Pancreas (tissue), 10 donors: Measurements from ENCODE around the gene MCEMP1. TPM values are rescaled to one million over a fixed set of nuclear protein-coding genes. Genes with fewer than 3 reads are reported as not detected.

Experiments used
- ATAC-seq, 4 donors: fragments of 200-7000 bp; cut with Tn5 transposase; one replicate each; pipeline versions ENCODE4 v1.8.0 to v1.9.1; 2020; ENCODE audit warnings: mild to moderate bottlenecking in 4 of 4, moderate library complexity in 4 of 4
- DNase-seq, 6 donors: peaks; one replicate each; pipeline ENCODE4 v3.0.0-alpha.2; 2020
- FAIRE-seq: peaks from 2 replicates; lab custom pipeline; 2012; peaks lifted over from hg19 to GRCh38; lab: Jason Lieb, UNC
- H3K27ac ChIP-seq, 4 donors: fragments of 200-600 bp; sonication (generic); 1 replicate in 3 of 4; 2 replicates in 1 of 4; pipeline versions ENCODE4 v1.5.0 to v1.8.0; 2020
- H3K27me3 ChIP-seq, 4 donors: fragments of 200-600 bp; one replicate each; pipeline ENCODE4 v1.8.0; 2021
- H3K36me3 ChIP-seq, 3 donors: fragments of 200-600 bp; sonication (generic) in 1 of 3; one replicate each; pipeline versions ENCODE4 v1.5.0 to v1.8.0; 2020 to 2021
- H3K4me1 ChIP-seq, 3 donors: fragments of 200-600 bp; one replicate each; pipeline ENCODE4 v1.8.0; 2021
- H3K4me3 ChIP-seq, 4 donors: fragments of 200-600 bp; sonication (generic) in 2 of 4; one replicate each; pipeline versions ENCODE4 v1.5.0 to v1.8.0; 2020 to 2021
- H3K9me3 ChIP-seq, 4 donors: fragments of 200-600 bp; one replicate each; pipeline ENCODE4 v1.8.0; 2021
- WGBS, 2 donors: extraction: QIAGEN DNeasy Blood & Tissue Kit; methylation state at CpG; one replicate each; pipeline ENCODE4 v1.1.7; 2013; 5-methylcytosine and 5-hydroxymethylcytosine counted together
- intact Hi-C, 3 donors: fragments of 100-400 bp; cut with DNase I; formaldehyde crosslinking; loops; one replicate each; pipeline versions ENCODE4 v1.11.1 to v1.14.2; 2022
- polyA plus RNA-seq, 2 donors: library from polyadenylated mRNA; stranded (reverse); fragments of 200-250 nt; gene quantifications; one replicate each; pipeline ENCODE4 v1.2.3, GENCODE V29; 2013
- total RNA-seq, 6 donors: library from RNA; stranded (reverse); fragmentation: NEBNext Ultra II Directional in 4 of 6; extraction: Animal tissue kit (Norgen Biotek cat#: 25700) in 4 of 6; gene quantifications; one replicate each; pipeline versions ENCODE4 v1.2.1 to v1.2.4, GENCODE V29; 2021 to 2023
- TF ChIP-seq, protein P1 (sequence below), 4 donors: fragments of 200-600 bp; sonication (generic) in 3 of 4; IDR thresholded peaks; one replicate each; pipeline versions ENCODE4 v1.5.0 to v1.8.0; 2021; ENCODE audit warnings: antibody characterized with exemption in 4 of 4
- donor health status: healthy with polysubstance abuse.
- donor health status: DM: no; HTN: no; CAD: no; lungs with moderate emphysema.
- donor health status: DM: no; HTN: no; CAD: no.
- donor health status: control.
- donor health status: control.
- donor health status: Bipolar disorder and iron deficiency.
- donor health status: DM: yes; HTN: yes; CAD: no.
- donor health status: DM: no; HTN: no; CAD: no.
- donor health status: DM: no; HTN: no; CAD: no.
- donor health status: DM: yes; HTN: yes; CAD: no.

Gene MCEMP1
- total and polyA plus RNA-seq, 8 donors = 0.16 to 1.5 (median 0.39) TPM; not detected in 2

DNA sequence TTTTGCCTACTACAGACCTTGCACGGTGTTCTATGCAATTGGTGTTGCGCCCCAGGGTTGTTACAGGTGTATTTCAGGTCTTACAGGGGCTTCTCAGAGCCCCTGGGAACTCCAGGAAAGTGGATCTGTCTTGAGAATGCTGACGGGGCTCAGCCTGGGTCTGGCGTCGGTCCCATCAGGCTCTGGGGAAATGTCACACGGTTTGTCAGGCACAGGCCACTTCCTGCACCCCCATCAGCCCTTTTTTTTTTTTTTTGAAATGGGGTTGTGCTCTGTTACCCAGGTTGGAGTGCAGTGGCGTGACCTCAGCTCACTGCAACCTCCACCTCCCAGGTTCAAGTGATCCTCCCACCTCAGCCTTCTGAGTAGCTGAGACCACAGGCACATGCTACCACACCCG lies 41.8 kb downstream of the MCEMP1 start:
- no peak overlapping the region for H3K4me3 ChIP-seq
- TF ChIP-seq, protein P1, sequence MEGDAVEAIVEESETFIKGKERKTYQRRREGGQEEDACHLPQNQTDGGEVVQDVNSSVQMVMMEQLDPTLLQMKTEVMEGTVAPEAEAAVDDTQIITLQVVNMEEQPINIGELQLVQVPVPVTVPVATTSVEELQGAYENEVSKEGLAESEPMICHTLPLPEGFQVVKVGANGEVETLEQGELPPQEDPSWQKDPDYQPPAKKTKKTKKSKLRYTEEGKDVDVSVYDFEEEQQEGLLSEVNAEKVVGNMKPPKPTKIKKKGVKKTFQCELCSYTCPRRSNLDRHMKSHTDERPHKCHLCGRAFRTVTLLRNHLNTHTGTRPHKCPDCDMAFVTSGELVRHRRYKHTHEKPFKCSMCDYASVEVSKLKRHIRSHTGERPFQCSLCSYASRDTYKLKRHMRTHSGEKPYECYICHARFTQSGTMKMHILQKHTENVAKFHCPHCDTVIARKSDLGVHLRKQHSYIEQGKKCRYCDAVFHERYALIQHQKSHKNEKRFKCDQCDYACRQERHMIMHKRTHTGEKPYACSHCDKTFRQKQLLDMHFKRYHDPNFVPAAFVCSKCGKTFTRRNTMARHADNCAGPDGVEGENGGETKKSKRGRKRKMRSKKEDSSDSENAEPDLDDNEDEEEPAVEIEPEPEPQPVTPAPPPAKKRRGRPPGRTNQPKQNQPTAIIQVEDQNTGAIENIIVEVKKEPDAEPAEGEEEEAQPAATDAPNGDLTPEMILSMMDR (IDR thresholded peaks at IDR 0.05) = no peak
- H3K9me3 ChIP-seq = no peaks in the 10 kb centered on the region
- FAIRE-seq = no peak
- no peak for DNase-seq
- intact Hi-C loops = no loop called here
- no peaks in the 10 kb centered on the region for H3K27me3 ChIP-seq
- H3K27ac ChIP-seq = no peak overlapping the region
- WGBS, 2 donors = 45 to 51% methylated on average over 8 of the region's 8 CpGs
- H3K36me3 ChIP-seq = no peaks in the 10 kb centered on the region
- ATAC-seq = no peak
- H3K4me1 ChIP-seq = no peaks in the 10 kb centered on the region

DNA sequence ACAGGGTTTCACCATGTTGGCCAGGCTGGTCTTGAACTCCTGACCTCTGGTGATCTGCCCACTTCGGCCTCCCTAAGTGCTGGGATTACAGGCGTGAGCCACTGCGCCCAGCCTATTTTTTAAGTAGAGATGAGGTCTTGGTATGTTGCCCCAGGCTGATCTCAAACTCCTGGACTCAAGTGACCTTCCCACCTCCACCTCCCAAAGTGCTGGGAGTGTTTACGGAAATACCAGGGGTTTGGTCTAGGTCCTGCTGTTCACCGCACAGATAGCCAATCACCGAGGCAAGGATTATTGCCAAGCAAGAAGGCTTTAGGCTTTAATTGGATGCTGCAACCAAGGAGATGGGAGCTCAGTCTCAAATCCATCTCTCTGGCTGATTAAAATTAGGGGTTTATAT lies 43.5 kb downstream of the MCEMP1 start:
- intact Hi-C loops = no loop called here
- FAIRE-seq (no peak), DNase-seq (no peak)

DNA sequence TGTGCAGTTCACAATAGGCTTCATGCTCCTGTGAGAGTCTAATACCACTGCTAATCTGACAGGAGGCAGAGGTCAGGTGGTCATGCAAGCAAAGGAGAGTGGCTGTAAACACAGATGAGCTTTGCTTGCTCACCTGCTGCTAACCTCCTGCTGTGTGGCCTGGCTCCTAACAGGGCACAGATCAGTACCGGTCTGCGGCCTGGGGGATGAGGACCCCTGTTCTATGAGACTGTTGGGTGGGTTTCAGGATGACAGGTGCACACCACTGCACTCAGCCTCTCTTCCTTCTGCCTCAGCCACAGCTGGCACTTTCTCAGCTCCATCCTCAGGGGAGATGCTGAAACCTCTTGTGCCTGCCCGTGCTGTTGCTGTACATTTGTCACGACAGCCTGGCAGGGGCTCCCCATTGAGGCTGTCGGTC lies 45.4 kb downstream of the MCEMP1 start:
- Histone ChIP-seq H3K9me3 (no peaks in the 10 kb centered on the region), H3K4me3 (no peak overlapping the region), H3K27me3 (no peaks in the 10 kb centered on the region), H3K27ac (no peak overlapping the region), H3K36me3 (no peaks in the 10 kb centered on the region), H3K4me1 (no peaks in the 10 kb centered on the region)
- TF ChIP-seq, protein P1 (IDR thresholded peaks at IDR 0.05) = no peak
- FAIRE-seq (no peak), DNase-seq (no peak), ATAC-seq (no peak)
- WGBS, 2 donors = 28 to 38% methylated on average over 5 of the region's 5 CpGs
- intact Hi-C loops = no loop called here

More for the DNA sequence above, 43.5 kb downstream of the MCEMP1 start:
- 69 to 76% methylated on average over 6 of the region's 6 CpGs for WGBS, 2 donors
- Histone ChIP-seq H3K9me3 (no peaks in the 10 kb centered on the region), H3K27ac (no peak overlapping the region), H3K27me3 (no peaks in the 10 kb centered on the region), H3K4me1 (no peaks in the 10 kb centered on the region), H3K36me3 (no peaks in the 10 kb centered on the region), H3K4me3 (no peak overlapping the region)
- ATAC-seq = no peak
- TF ChIP-seq, protein P1 (IDR thresholded peaks at IDR 0.05) = no peak

DNA sequence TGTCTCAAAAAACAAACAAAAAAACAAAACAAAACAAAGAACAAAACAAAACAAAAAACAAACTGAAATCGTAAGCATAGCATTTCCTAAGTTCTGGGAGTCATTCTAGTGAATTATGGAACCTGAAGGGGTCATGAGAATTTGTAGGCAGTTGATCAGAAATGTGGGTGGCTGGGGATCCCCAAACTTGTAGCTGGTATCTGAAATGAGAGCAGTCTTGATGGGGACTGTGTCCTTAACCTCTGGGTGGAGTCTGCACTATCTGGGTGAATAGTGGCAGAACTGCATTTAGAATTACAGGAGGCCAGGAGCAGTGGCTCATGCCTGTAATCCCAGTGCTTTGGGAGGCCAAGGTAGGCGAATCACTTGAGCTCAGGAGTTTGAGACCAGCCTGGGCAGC lies 48.9 kb downstream of the MCEMP1 start:
- ATAC-seq = no peak
- no peak for FAIRE-seq
- Histone ChIP-seq H3K27me3 (peaks cover 0 to 18% (median 2%) of the 10 kb centered on the region in 4 donors), H3K27ac (no peak overlapping the region), H3K4me1 (no peaks in the 10 kb centered on the region), H3K36me3 (no peaks in the 10 kb centered on the region), H3K4me3 (no peak overlapping the region), H3K9me3 (no peaks in the 10 kb centered on the region)
- TF ChIP-seq, protein P1 (IDR thresholded peaks at IDR 0.05) = no peak
- no peak for DNase-seq
- intact Hi-C loops = no loop called here
- 44 to 49% methylated on average over 2 of the region's 2 CpGs for WGBS, 2 donors

DNA sequence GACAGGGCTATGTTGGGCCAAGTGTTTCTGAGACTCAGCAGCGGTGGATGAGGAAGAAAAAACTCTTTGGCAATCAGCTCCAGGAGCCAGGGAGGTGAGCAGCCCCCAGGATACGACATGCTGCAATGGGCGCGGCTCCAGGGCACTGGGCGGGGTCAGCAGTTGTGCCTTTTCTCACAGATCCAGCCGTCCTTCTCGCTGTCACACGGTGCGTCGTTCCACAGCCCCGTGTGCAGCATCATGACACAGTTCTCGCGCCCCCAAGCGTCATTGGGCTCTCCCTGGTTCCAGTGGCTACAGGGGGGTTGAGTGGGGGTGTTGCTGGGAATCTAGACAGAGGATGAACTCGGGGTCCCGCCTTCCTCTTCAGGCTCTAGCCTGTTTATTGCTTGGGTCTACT lies 52.3 kb downstream of the MCEMP1 start:
- no peak for FAIRE-seq
- 5 to 10% methylated on average over 16 of the region's 16 CpGs for WGBS, 2 donors
- Histone ChIP-seq H3K4me3 (no peak overlapping the region), H3K27ac (no peak overlapping the region), H3K27me3 (peaks cover 0 to 18% (median 2%) of the 10 kb centered on the region in 4 donors), H3K36me3 (no peaks in the 10 kb centered on the region), H3K4me1 (no peaks in the 10 kb centered on the region), H3K9me3 (no peaks in the 10 kb centered on the region)
- no peak for DNase-seq
- TF ChIP-seq, protein P1 (IDR thresholded peaks at IDR 0.05) = no peak
- intact Hi-C loops = no loop called here
- ATAC-seq = peak in 1 of 4 donors; percentile 36

Other genes with a start within 250 kb of the MCEMP1 start
- 1 to 10 TPM; 1.5 to 3.2 (median 2.2) TPM for gene PEX11G, start 188.1 kb upstream of the MCEMP1 start, total RNA-seq
- 1 to 10 TPM; 5.9 to 6.8 TPM for gene PEX11G, start 188.1 kb upstream of the MCEMP1 start, polyA plus RNA-seq
- gene ZNF358, start 161.0 kb upstream of the MCEMP1 start, total RNA-seq = 10 to 100 TPM; 22.6 to 33.9 (median 23.3) TPM
- gene ZNF358, start 161.0 kb upstream of the MCEMP1 start, polyA plus RNA-seq = 10 to 100 TPM; 35.5 to 68.8 TPM
- gene MCOLN1, start 154.5 kb upstream of the MCEMP1 start, total RNA-seq = 10 to 100 TPM in 2 of 6 donors, 1 to 10 TPM in 4; 6.9 to 16.8 (median 9.3) TPM
- 10 to 100 TPM; 33.5 to 35.4 TPM for gene MCOLN1, start 154.5 kb upstream of the MCEMP1 start, polyA plus RNA-seq
- 10 to 100 TPM; 25.4 to 65.2 (median 32.8) TPM for gene PNPLA6, start 141.4 kb upstream of the MCEMP1 start, total RNA-seq
- gene PNPLA6, start 141.4 kb upstream of the MCEMP1 start, polyA plus RNA-seq = 10 to 100 TPM; 53.7 to 86.2 TPM
- 10 to 100 TPM; 12.1 to 25.5 (median 20.6) TPM for gene CAMSAP3, start 81.2 kb upstream of the MCEMP1 start, total RNA-seq
- 10 to 100 TPM; 52.6 to 64.5 TPM for gene CAMSAP3, start 81.2 kb upstream of the MCEMP1 start, polyA plus RNA-seq
- gene XAB2, start 47.5 kb upstream of the MCEMP1 start, total RNA-seq = 10 to 100 TPM; 16.8 to 27.9 (median 22.5) TPM
- gene XAB2, start 47.5 kb upstream of the MCEMP1 start, polyA plus RNA-seq = 10 to 100 TPM; 63.7 to 71.5 TPM
- gene PET100, start 47.3 kb upstream of the MCEMP1 start, total RNA-seq = 10 to 100 TPM; 31.6 to 56.6 (median 47.3) TPM
- 10 to 100 TPM; 91.0 to 95.6 TPM for gene PET100, start 47.3 kb upstream of the MCEMP1 start, polyA plus RNA-seq
- gene PCP2, start 43.4 kb upstream of the MCEMP1 start, total RNA-seq = 1 to 10 TPM; 1.1 to 3.7 (median 1.8) TPM
- 10 to 100 TPM in 1 of 2 donors, 1 to 10 TPM in 1; 8.8 to 35.6 TPM for gene PCP2, start 43.4 kb upstream of the MCEMP1 start, polyA plus RNA-seq
- 100 to 1,000 TPM in 1 of 6 donors, 10 to 100 TPM in 5; 45.6 to 104 (median 73.4) TPM for gene STXBP2, start 40.0 kb upstream of the MCEMP1 start, total RNA-seq
- gene STXBP2, start 40.0 kb upstream of the MCEMP1 start, polyA plus RNA-seq = 100 to 1,000 TPM; 143 to 216 TPM
- not detected for gene RETN, start 8.0 kb upstream of the MCEMP1 start, total RNA-seq
- 1 to 10 TPM; 2.2 to 5.9 TPM for gene RETN, start 8.0 kb upstream of the MCEMP1 start, polyA plus RNA-seq
- gene TRAPPC5, start 3.7 kb downstream of the MCEMP1 start, total RNA-seq = 10 to 100 TPM; 26.7 to 49.8 (median 38.3) TPM
- gene TRAPPC5, start 3.7 kb downstream of the MCEMP1 start, polyA plus RNA-seq = 10 to 100 TPM; 53.0 to 89.9 TPM
- gene FCER2, start 25.0 kb downstream of the MCEMP1 start, total RNA-seq = under 1 TPM in 2 of 6 donors, not detected in 4; 0.19 to 0.51 TPM
- under 1 TPM in 1 of 2 donors, not detected in 1; 0.08 TPM for gene FCER2, start 25.0 kb downstream of the MCEMP1 start, polyA plus RNA-seq
- gene CLEC4G, start 55.0 kb downstream of the MCEMP1 start, total RNA-seq = 1 to 10 TPM in 1 of 6 donors, under 1 TPM in 2, not detected in 3; 0.16 to 1.1 (median 0.90) TPM
- gene CLEC4G, start 55.0 kb downstream of the MCEMP1 start, polyA plus RNA-seq = under 1 TPM; 0.09 to 0.68 TPM
- 1 to 10 TPM in 3 of 6 donors, under 1 TPM in 3; 0.23 to 7.0 (median 1.5) TPM for gene CD209, start 70.4 kb downstream of the MCEMP1 start, total RNA-seq
- gene CD209, start 70.4 kb downstream of the MCEMP1 start, polyA plus RNA-seq = under 1 TPM; 0.19 to 0.49 TPM
- gene CLEC4M, start 86.2 kb downstream of the MCEMP1 start, total RNA-seq = not detected
- gene CLEC4M, start 86.2 kb downstream of the MCEMP1 start, polyA plus RNA-seq = not detected
- gene EVI5L, start 153.1 kb downstream of the MCEMP1 start, total RNA-seq = 1 to 10 TPM; 3.0 to 5.2 (median 4.6) TPM
- 1 to 10 TPM; 7.6 to 9.1 TPM for gene EVI5L, start 153.1 kb downstream of the MCEMP1 start, polyA plus RNA-seq
- gene PRR36, start 197.3 kb downstream of the MCEMP1 start, total RNA-seq = 1 to 10 TPM; 1.6 to 2.1 (median 1.8) TPM
- 1 to 10 TPM; 2.8 to 3.1 TPM for gene PRR36, start 197.3 kb downstream of the MCEMP1 start, polyA plus RNA-seq
- gene LRRC8E, start 211.4 kb downstream of the MCEMP1 start, total RNA-seq = 1 to 10 TPM; 4.6 to 6.1 (median 5.0) TPM
- 1 to 10 TPM; 2.6 to 3.2 TPM for gene LRRC8E, start 211.4 kb downstream of the MCEMP1 start, polyA plus RNA-seq
- gene MAP2K7, start 226.8 kb downstream of the MCEMP1 start, total RNA-seq = 10 to 100 TPM; 13.9 to 21.0 (median 16.1) TPM
- gene MAP2K7, start 226.8 kb downstream of the MCEMP1 start, polyA plus RNA-seq = 10 to 100 TPM; 21.6 to 45.3 TPM
- gene TGFBR3L, start 237.7 kb downstream of the MCEMP1 start, total RNA-seq = 1 to 10 TPM in 1 of 6 donors, under 1 TPM in 4, not detected in 1; 0.16 to 1.1 (median 0.52) TPM
- gene TGFBR3L, start 237.7 kb downstream of the MCEMP1 start, polyA plus RNA-seq = 1 to 10 TPM in 1 of 2 donors, not detected in 1; 2.2 TPM
- gene SNAPC2, start 243.2 kb downstream of the MCEMP1 start, total RNA-seq = 10 to 100 TPM in 1 of 6 donors, 1 to 10 TPM in 5; 4.9 to 11.3 (median 6.7) TPM
- 10 to 100 TPM; 10.6 to 12.0 TPM for gene SNAPC2, start 243.2 kb downstream of the MCEMP1 start, polyA plus RNA-seq
- gene CTXN1, start 249.0 kb downstream of the MCEMP1 start, total RNA-seq = 1 to 10 TPM in 4 of 6 donors, under 1 TPM in 2; 0.67 to 5.1 (median 1.5) TPM
- gene CTXN1, start 249.0 kb downstream of the MCEMP1 start, polyA plus RNA-seq = 1 to 10 TPM; 1.7 to 2.3 TPM